ENCODE data around the gene CFAP77.
A peak's percentile ranks its signal among the peaks of the same experiment; 100 is the strongest.

CFAP77 gene

GRCh38 chr9:132410642-132411041, 631 bp downstream of the CFAP77 start:
- no peak for TF ChIP-seq CTCF (IDR thresholded peaks at IDR 0.05; ENCODE audit: low read depth, low read length)
- no peak for DNase-seq (ENCODE audit: extremely low read depth, low read depth)

- DNase-seq (ENCODE audit: extremely low read depth, low read depth) = no peak
- TF ChIP-seq CTCF (IDR thresholded peaks at IDR 0.05; ENCODE audit: low read depth, low read length) = peak; percentile 46
Observed at GRCh38 chr9:132411091-132411508, 1.1 kb downstream of the CFAP77 start.

GRCh38 chr9:132412089-132412488, 2.1 kb downstream of the CFAP77 start:
- DNase-seq (ENCODE audit: extremely low read depth, low read depth) = no peak
- TF ChIP-seq CTCF (IDR thresholded peaks at IDR 0.05; ENCODE audit: low read depth, low read length) = peak; percentile 44

- no peak for TF ChIP-seq CTCF (IDR thresholded peaks at IDR 0.05; ENCODE audit: low read depth, low read length)
- DNase-seq (ENCODE audit: extremely low read depth, low read depth) = no peak
Observed at GRCh38 chr9:132413926-132414325, 3.9 kb downstream of the CFAP77 start.

GRCh38 chr9:132414731-132415130, 4.7 kb downstream of the CFAP77 start:
- no peak for TF ChIP-seq CTCF (IDR thresholded peaks at IDR 0.05; ENCODE audit: low read depth, low read length)
- no peak for DNase-seq (ENCODE audit: extremely low read depth, low read depth)

- DNase-seq (ENCODE audit: extremely low read depth, low read depth) = no peak
- TF ChIP-seq CTCF (IDR thresholded peaks at IDR 0.05; ENCODE audit: low read depth, low read length) = no peak
Observed at GRCh38 chr9:132415181-132415580, 5.2 kb downstream of the CFAP77 start.

GRCh38 chr9:132418726-132419363, 8.8 kb downstream of the CFAP77 start:
- no peak for TF ChIP-seq CTCF (IDR thresholded peaks at IDR 0.05; ENCODE audit: low read depth, low read length)
- DNase-seq (ENCODE audit: extremely low read depth, low read depth) = no peak
